ENCODE data around the gene OSBPL5. TPM values are rescaled to one million over a fixed set of nuclear protein-coding genes. Genes with fewer than 3 reads are reported as not detected.

OSBPL5 gene
- total RNA-seq, 1 donor from 2014 or later: 6.2 TPM

GRCh38 chr11:3136546-3137455, 28.3 kb downstream of the OSBPL5 start:
- Histone ChIP-seq H3K9me3 (ENCODE audit: low read depth) (no peaks in the 10 kb centered on the region), H3K27ac (no peak overlapping the region), H3K4me2 (peak overlapping the region; percentile 55), H3K9ac (no peak overlapping the region), H4K20me1 (ENCODE audit: low read depth) (peaks cover 67% of the 10 kb centered on the region), H3K4me1 (peaks cover 31% of the 10 kb centered on the region), H2AFZ (replicated peaks) (no peak overlapping the region), H3K4me3 (no peak overlapping the region), H3F3A (ENCODE audit: low read depth) (peaks cover 8% of the 10 kb centered on the region), H3K79me2 (ENCODE audit: low read depth) (no peaks in the 10 kb centered on the region), H3K36me3 (no peaks in the 10 kb centered on the region), H3K27me3 (no peaks in the 10 kb centered on the region)
- DNase-seq (ENCODE audit: low spot score): no peak
- TF ChIP-seq EZH2phosphoT487 (IDR thresholded peaks at IDR 0.05): no peak
- no peak for TF ChIP-seq EZH2 (IDR thresholded peaks at IDR 0.05)
- TF ChIP-seq, protein P1, sequence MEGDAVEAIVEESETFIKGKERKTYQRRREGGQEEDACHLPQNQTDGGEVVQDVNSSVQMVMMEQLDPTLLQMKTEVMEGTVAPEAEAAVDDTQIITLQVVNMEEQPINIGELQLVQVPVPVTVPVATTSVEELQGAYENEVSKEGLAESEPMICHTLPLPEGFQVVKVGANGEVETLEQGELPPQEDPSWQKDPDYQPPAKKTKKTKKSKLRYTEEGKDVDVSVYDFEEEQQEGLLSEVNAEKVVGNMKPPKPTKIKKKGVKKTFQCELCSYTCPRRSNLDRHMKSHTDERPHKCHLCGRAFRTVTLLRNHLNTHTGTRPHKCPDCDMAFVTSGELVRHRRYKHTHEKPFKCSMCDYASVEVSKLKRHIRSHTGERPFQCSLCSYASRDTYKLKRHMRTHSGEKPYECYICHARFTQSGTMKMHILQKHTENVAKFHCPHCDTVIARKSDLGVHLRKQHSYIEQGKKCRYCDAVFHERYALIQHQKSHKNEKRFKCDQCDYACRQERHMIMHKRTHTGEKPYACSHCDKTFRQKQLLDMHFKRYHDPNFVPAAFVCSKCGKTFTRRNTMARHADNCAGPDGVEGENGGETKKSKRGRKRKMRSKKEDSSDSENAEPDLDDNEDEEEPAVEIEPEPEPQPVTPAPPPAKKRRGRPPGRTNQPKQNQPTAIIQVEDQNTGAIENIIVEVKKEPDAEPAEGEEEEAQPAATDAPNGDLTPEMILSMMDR (IDR thresholded peaks at IDR 0.05): no peak
- Mint-ChIP-seq H3K4me1 (peaks cover 21% of the 10 kb centered on the region), H3K36me3 (peaks cover 2% of the 10 kb centered on the region), H3K27ac (peak overlapping the region; percentile 46), H3K4me3 (no peak overlapping the region), H3K9me3 (no peaks in the 10 kb centered on the region), H3K27me3 (ENCODE audit: insufficient read depth, low read depth) (peaks cover 3% of the 10 kb centered on the region)

DNA sequence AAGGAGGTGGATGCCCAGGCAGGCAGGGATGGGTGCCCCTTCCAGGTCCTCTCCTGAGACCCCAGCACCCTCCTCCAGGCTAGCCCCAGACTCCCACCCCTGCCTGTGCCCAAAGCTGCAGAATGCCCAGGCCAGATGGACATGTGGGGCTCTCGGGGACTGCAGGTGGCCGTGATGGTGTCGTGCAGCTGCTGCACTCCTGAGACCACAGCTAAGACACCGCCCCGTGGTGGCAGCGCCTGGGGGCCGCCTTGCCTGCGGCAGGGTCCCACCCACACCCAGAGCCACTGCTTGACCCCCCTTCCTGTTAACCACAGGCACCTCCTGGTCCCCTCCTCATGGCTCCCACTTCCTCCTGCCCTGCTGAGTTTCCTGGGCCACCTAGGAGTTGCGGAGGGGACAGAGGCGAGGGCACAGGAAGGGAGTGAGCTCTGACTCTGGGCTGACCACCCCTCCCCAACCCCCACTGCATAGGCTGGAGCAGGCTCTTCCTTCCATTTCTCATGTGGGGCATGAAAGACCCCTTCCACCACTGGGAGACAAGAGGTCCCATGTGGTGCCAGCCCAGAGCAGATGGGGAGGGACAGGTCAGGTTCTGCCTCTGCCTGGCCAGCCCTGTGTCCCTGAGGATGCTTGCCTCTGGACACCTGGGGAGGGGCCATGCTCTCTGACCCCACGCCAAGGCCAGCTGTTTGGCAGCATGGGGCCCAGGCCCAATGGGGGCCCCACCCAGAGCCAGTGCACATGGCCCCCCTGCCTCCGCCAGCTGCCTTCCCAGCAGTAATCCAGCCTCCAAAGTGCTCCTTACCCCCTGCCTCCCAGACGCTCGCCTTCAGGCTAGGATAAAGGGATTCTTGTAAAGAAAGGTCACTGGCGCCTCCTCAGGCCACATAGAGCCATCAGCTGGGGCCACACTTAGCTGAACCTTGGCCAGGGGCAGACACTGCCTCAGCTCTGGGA, 29.3 kb downstream of the OSBPL5 start:
- H3K36me3 ChIP-seq: no peaks in the 10 kb centered on the region
- peaks cover 67% of the 10 kb centered on the region for H4K20me1 ChIP-seq (ENCODE audit: low read depth)
- no peak overlapping the region for H2AFZ ChIP-seq (replicated peaks)
- H3K4me3 ChIP-seq: no peak overlapping the region
- no peak overlapping the region for H3K27ac ChIP-seq
- H3K27me3 ChIP-seq: no peaks in the 10 kb centered on the region
- peak; percentile 77 for DNase-seq (ENCODE audit: low spot score)
- H3K9me3 ChIP-seq (ENCODE audit: low read depth): no peaks in the 10 kb centered on the region
- Mint-ChIP-seq H3K36me3 (peaks cover 2% of the 10 kb centered on the region), H3K4me1 (peaks cover 19% of the 10 kb centered on the region), H3K27ac (no peak overlapping the region), H3K9me3 (no peaks in the 10 kb centered on the region), H3K4me3 (no peak overlapping the region), H3K27me3 (ENCODE audit: insufficient read depth, low read depth) (peaks cover 3% of the 10 kb centered on the region)
- H3K4me2 ChIP-seq: peak overlapping the region; percentile 55
- H3K79me2 ChIP-seq (ENCODE audit: low read depth): no peaks in the 10 kb centered on the region
- H3K9ac ChIP-seq: no peak overlapping the region
- TF ChIP-seq, protein P1 (IDR thresholded peaks at IDR 0.05): peak; percentile 46
- TF ChIP-seq EZH2 (IDR thresholded peaks at IDR 0.05): no peak
- H3F3A ChIP-seq (ENCODE audit: low read depth): peaks cover 8% of the 10 kb centered on the region
- peaks cover 31% of the 10 kb centered on the region for H3K4me1 ChIP-seq

GRCh38 chr11:3134651-3135480, 30.2 kb downstream of the OSBPL5 start:
- Histone ChIP-seq H3K27ac (no peak overlapping the region), H2AFZ (replicated peaks) (no peak overlapping the region), H3K9ac (no peak overlapping the region), H3K36me3 (no peaks in the 10 kb centered on the region), H4K20me1 (ENCODE audit: low read depth) (peaks cover 58% of the 10 kb centered on the region), H3K9me3 (ENCODE audit: low read depth) (no peaks in the 10 kb centered on the region), H3F3A (ENCODE audit: low read depth) (peaks cover 8% of the 10 kb centered on the region), H3K27me3 (no peaks in the 10 kb centered on the region), H3K4me1 (peaks cover 31% of the 10 kb centered on the region), H3K79me2 (ENCODE audit: low read depth) (no peaks in the 10 kb centered on the region), H3K4me3 (no peak overlapping the region), H3K4me2 (no peak overlapping the region)
- no peak for DNase-seq (ENCODE audit: low spot score)
- H3K4me1 Mint-ChIP-seq: peaks cover 19% of the 10 kb centered on the region
- no peak overlapping the region for H3K4me3 Mint-ChIP-seq
- TF ChIP-seq EZH2 (IDR thresholded peaks at IDR 0.05) (no peak), EZH2phosphoT487 (IDR thresholded peaks at IDR 0.05) (no peak)
- TF ChIP-seq, protein P1 (IDR thresholded peaks at IDR 0.05): no peak
- H3K9me3 Mint-ChIP-seq: no peaks in the 10 kb centered on the region
- peaks cover 2% of the 10 kb centered on the region for H3K36me3 Mint-ChIP-seq
- peak overlapping the region; percentile 29 for H3K27ac Mint-ChIP-seq
- peaks cover 3% of the 10 kb centered on the region for H3K27me3 Mint-ChIP-seq (ENCODE audit: insufficient read depth, low read depth)
